WI38 (cell line): Measurements from ENCODE around the gene PFKL.

Source experiments
- H3K4me3 ChIP-seq: 2 replicates; pipeline ENCODE4 v1.5.1; 2011; ENCODE audit warnings: low read depth, mild to moderate bottlenecking, control low read depth, low read length
- TF ChIP-seq, protein P1 (sequence below): IDR thresholded peaks from 2 replicates; pipeline ENCODE4 v1.5.1; 2012; ENCODE audit warnings: low read depth, mild to moderate bottlenecking, control low read depth, low read length

Gene PFKL

DNA sequence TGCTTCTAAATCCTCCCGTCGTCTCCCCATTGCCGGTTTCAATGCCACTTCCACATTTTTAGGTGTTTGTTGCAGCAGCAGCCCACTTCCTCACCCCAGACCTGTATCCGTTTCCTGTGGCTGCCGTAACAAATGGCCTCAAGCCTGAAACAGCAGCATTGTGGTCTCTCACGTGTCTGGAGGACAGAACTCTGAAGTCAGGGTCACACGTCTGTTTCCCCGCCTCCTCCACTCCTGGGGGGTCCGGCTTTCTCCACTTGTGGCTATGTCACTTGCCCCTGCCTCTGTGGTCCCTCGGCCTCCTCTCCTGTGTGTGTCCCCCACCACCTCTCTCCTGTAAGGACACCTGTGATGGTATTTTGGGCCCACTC is 75.4 kb downstream of the PFKL start:
- H3K4me3 ChIP-seq = no peak overlapping the region
- TF ChIP-seq, protein P1, sequence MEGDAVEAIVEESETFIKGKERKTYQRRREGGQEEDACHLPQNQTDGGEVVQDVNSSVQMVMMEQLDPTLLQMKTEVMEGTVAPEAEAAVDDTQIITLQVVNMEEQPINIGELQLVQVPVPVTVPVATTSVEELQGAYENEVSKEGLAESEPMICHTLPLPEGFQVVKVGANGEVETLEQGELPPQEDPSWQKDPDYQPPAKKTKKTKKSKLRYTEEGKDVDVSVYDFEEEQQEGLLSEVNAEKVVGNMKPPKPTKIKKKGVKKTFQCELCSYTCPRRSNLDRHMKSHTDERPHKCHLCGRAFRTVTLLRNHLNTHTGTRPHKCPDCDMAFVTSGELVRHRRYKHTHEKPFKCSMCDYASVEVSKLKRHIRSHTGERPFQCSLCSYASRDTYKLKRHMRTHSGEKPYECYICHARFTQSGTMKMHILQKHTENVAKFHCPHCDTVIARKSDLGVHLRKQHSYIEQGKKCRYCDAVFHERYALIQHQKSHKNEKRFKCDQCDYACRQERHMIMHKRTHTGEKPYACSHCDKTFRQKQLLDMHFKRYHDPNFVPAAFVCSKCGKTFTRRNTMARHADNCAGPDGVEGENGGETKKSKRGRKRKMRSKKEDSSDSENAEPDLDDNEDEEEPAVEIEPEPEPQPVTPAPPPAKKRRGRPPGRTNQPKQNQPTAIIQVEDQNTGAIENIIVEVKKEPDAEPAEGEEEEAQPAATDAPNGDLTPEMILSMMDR = no peak

DNA sequence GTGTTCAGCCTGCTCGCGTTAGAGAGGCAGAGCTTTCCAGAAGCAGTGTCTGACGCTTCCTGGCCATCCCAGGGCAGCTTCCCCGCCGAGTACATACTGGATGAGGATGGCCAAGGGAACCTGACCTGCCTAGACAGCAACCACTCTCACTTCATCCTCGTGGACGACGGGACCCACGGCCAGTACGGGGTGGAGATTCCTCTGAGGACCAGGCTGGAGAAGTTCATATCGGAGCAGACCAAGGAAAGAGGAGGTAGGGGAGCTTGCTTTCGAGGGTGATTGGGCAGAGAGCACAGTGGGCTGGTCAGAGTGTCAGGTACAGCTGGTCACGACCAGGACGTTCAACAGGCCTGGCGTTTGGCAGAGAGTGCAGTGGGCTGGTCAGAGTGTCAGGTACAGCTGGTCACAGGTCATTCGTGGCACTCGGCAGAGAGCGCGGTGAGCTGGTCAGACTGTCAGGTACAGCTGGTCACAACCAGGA is 75.9 kb downstream of the PFKL start:
- TF ChIP-seq, protein P1 = no peak
- no peak overlapping the region for H3K4me3 ChIP-seq

DNA sequence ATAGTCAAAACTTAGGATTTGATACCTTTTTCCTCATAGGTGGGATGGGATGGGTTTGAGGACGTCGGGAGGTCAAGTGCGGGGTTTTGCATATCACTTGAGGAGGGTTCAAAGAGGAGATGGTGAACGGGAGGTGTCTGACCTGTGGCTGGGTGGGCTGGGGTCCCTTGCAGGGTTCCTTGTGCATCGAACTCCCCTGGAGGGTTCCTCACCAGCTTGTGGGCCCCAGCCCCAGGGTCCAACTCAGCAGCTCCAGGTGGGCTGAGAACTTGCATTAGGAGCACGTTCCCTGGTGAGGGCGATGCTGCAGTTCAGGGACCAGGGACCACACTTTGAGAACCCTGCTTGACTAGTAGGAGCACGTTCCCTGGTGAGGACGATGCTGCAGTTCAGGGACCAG is 76.8 kb downstream of the PFKL start:
- TF ChIP-seq, protein P1 = no peak
- no peak overlapping the region for H3K4me3 ChIP-seq
